Retinal pigment epithelial cell (primary cell): ENCODE data around the gene PAMR1.
"Not testable (repeated sequence)": the region's sequence is repeated elsewhere in the genome, so short reads cannot be mapped to it uniquely, and the experiment has no call there.

Source experiments
- DNase-seq: peaks from one replicate; pipeline ENCODE4 v3.0.0-alpha.2; 2010; ENCODE audit warnings: low read depth
- H3K4me3 ChIP-seq: 2 replicates; pipeline ENCODE4 v1.5.1; 2011; ENCODE audit warnings: mild to moderate bottlenecking, low read length, control low read depth, moderate library complexity
- TF ChIP-seq, protein P1 (sequence below): conservative IDR thresholded peaks from 2 replicates; pipeline ENCODE4 v1.5.1; 2011; ENCODE audit warnings: low read depth, low read length, control low read depth, inconsistent platforms

The PAMR1 gene

GRCh38 chr11:35552616-35553015, 27.2 kb upstream of the PAMR1 start:
- H3K4me3 ChIP-seq = no peak overlapping the region
- TF ChIP-seq, protein P1, sequence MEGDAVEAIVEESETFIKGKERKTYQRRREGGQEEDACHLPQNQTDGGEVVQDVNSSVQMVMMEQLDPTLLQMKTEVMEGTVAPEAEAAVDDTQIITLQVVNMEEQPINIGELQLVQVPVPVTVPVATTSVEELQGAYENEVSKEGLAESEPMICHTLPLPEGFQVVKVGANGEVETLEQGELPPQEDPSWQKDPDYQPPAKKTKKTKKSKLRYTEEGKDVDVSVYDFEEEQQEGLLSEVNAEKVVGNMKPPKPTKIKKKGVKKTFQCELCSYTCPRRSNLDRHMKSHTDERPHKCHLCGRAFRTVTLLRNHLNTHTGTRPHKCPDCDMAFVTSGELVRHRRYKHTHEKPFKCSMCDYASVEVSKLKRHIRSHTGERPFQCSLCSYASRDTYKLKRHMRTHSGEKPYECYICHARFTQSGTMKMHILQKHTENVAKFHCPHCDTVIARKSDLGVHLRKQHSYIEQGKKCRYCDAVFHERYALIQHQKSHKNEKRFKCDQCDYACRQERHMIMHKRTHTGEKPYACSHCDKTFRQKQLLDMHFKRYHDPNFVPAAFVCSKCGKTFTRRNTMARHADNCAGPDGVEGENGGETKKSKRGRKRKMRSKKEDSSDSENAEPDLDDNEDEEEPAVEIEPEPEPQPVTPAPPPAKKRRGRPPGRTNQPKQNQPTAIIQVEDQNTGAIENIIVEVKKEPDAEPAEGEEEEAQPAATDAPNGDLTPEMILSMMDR = no peak
- DNase-seq = no peak

GRCh38 chr11:35550374-35551036, 25.1 kb upstream of the PAMR1 start:
- DNase-seq = no peak
- no peak overlapping the region for H3K4me3 ChIP-seq
- TF ChIP-seq, protein P1 = no peak

GRCh38 chr11:35549787-35550186, 24.4 kb upstream of the PAMR1 start:
- TF ChIP-seq, protein P1 = no peak
- peak; percentile 52 for DNase-seq
- H3K4me3 ChIP-seq = no peak overlapping the region

- TF ChIP-seq, protein P1 = no peak
- no peak for DNase-seq
- H3K4me3 ChIP-seq = no peak overlapping the region
Observed at GRCh38 chr11:35548925-35549561, 23.6 kb upstream of the PAMR1 start.

DNA sequence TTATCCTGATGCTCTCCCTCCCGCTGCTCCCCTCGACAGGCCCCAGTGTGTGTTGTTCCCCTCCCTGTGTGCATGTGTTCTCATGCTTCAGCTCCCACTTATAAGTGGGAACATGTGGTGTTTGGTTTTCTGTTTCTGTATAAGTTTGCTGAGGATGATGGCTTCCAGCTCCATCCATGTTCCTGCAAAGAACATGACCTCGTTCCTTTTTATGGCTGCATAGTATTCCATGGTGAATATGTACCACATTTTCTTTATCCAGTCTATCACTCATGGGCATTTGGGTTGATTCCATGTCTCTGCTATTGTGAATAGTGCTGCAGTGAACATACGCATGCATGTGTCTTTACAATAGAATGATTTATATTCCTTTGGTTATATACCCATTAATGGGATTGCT, 22.6 kb upstream of the PAMR1 start:
- DNase-seq = not testable (repeated sequence)

DNA sequence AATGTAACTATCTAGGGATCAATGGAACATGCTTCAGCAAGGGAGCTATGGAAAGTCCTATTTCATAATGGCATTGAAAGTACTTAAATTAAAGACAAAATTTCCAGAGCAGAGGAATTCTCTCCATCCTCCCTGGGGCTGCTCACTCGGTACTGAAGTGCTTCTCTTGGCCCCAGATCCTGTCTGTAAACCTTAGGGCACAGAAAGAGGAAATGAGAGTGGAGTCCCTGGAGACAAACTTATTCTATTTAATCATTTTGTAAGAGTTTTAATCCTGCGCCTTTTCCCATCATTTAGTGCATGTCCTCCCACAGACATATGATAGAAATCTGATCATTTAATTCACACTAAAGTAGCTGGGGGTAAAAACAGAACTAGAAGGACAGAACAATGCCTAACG, 20.9 kb upstream of the PAMR1 start:
- no peak overlapping the region for H3K4me3 ChIP-seq
- TF ChIP-seq, protein P1 = no peak
- no peak for DNase-seq

More for the DNA sequence above, 22.6 kb upstream of the PAMR1 start:
- not testable (repeated sequence) for H3K4me3 ChIP-seq

DNA sequence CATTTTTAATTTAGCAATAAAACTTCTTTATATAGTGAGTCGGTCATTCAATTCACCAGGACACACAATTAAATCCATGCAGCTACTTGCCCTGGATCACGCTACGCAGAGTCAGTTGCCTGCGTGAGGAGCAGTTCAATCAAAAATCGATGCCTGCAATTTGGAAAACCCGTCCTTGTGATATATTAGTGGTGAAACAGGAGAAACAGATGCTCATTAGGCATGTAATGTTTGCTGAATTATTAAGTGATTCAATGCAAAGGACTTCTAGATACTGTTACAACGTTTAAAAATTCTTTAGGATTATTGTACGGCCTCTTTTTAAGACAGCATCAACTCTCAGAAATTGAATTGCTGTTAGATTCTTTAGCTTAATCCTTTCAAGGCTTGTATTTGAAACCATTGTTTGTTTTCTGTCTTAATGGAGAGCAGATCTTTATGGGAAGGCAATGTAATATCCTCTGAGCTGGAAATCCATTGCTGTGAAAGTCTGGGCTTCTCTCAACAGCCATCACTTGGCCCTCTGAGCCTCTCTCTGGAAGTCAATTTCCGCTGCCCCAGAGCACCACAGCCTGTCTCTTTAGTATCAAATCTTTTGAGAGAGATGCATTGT, 20.1 kb upstream of the PAMR1 start:
- no peak for DNase-seq
- no peak overlapping the region for H3K4me3 ChIP-seq
- TF ChIP-seq, protein P1 = no peak
